Femur (tissue), 1 donor: ENCODE results near the gene IFRD2.

Experiments used
- DNase-seq: peaks from one replicate; pipeline ENCODE4 v3.0.0-alpha.2; 2017

Gene IFRD2

DNA sequence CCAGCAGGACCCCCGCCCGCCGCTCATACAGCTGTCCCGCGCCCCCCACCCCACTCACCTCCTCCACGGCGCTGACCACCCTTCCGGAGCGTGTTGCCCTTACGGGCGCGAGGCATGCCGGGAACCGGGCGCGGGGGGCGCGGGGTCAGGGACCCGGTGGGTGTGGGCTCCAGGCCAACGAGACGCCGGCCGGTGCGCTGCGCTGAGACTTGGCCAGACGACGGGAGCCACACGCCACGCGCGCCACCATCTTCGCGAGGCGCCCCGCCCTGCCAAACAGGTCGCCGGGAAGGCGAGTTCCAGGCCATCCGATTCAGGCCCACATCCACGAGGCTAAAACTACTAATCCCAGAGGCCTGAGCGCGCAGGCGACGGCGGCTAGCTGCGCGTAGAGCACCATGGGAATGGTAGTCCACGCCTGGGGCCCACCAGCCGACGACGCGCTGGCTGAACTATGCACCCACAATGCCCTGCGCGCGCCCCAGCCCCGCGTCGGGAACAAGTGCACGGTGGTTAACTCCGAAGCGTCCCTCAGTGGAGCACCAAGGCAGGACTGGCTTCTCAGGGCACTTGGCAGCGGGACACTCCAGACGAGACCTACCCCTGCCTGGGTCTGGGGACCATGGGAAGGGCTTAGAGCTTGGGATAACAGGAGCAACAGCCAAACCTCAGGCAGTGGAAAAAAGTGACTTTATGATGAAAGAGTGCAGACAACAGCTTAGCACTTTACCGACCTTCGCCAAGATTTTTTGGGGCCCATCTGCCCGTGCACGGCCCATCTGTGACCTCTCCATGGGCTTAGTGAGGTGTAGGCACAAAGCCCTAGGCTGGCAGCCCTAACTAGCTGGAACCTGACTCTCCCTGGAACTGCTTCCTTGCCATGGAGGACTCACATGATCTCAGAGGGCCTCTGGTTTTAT, at the start of gene IFRD2:
TSS of gene IFRD2 (minus strand) at position 271 of the 920 bp plus-strand sequence. CDS start at position 116, 155 bp downstream.
- DNase-seq = peak; percentile 98

- DNase-seq = no peak
Measured at GRCh38 chr3:50341537-50341936, 49.3 kb upstream of the IFRD2 start.

- DNase-seq = peak; percentile 90
Measured at GRCh38 chr3:50340448-50341329, 48.5 kb upstream of the IFRD2 start, which contains the start of gene RASSF1. TSS of gene RASSF1 (minus strand) at chr3:50340836. CDS start at chr3:50340805, 31 bp downstream.

DNA sequence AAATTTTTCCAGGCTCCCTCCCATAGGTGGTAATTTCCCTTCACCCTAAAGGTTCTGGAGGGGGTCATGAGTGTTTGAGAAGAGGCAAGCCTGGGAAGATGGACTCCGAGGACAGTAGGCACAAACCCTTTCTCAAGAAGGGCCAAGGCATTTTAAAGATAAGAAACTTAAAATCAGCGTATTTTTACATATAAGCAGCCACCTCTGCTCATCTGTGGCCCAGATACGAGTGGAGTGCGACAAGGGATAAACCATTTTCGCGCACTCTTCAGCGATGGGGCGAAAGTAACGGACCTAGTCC, 47.9 kb upstream of the IFRD2 start:
- no peak for DNase-seq

GRCh38 chr3:50339485-50340146, 47.4 kb upstream of the IFRD2 start:
- no peak for DNase-seq

GRCh38 chr3:50338965-50339364, 46.7 kb upstream of the IFRD2 start:
- DNase-seq = no peak

DNA sequence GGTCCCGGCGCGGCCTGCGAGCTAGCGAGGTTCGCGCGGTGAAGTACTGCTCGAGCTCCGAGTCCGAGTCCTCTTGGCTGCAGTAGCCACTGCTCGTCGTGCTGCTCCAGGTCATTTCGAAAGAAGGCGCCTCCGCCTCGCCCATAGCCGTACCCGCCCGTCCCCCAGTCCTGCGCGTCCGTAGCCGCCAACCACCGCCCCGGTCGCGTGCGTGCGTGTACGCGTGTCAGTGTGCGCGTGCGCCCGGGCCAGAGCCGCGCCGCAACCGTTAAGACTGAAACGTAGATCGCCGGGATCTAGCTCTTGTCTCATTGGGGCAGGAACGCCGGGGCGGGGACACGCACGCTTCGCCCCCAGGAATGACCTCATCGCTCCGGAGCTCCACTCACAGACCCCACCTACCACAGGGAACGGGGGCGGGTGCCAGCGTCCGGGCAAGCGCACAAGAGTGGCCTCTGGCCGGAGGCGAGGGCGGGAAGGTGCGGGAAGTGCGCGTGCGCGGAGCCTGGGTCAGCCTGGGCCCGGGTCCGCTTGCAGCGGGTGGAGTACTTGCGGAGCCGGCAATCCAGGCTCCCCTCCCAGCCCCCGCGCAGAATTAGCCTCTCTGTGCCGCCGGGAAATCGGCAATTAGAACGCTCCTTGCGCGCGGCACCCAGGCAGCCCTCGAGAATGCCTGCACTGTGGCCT, 45.1 kb upstream of the IFRD2 start:
- DNase-seq = peak; percentile 100

DNA sequence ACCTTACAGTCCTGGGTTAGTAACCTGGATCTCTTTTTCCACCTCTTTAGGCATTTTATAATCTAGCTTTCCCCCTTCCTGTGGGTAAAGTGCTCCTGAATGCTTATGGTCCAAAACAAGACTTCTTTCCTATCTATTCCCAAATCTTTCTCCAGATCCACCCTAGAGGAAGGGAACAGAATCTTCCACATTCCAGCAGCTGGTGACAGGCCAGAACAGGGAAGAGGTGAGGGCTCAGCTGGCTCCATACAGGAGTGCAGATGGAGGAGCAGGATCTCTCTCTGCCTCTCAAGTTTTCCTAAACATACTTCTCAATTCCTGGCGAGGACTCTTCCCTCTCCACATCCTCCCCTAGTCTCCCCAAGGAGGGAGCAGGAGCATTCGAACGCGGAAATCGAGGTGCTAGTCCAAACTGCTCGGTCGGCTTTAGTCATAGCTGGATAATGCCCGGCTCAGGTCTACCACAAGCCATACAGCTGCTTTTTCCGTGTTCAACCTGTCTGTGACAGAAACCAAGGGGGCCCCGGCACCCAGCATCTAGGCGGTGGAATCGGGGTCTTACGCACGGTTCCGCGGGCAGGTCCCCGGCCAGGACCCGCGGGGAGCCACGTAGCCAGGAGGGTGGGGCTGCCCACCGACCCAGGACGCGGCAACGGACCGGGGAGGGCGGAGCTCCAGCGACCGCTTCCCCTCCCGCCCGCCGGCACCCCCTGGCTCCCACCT, 44.4 kb upstream of the IFRD2 start:
- no peak for DNase-seq

DNA sequence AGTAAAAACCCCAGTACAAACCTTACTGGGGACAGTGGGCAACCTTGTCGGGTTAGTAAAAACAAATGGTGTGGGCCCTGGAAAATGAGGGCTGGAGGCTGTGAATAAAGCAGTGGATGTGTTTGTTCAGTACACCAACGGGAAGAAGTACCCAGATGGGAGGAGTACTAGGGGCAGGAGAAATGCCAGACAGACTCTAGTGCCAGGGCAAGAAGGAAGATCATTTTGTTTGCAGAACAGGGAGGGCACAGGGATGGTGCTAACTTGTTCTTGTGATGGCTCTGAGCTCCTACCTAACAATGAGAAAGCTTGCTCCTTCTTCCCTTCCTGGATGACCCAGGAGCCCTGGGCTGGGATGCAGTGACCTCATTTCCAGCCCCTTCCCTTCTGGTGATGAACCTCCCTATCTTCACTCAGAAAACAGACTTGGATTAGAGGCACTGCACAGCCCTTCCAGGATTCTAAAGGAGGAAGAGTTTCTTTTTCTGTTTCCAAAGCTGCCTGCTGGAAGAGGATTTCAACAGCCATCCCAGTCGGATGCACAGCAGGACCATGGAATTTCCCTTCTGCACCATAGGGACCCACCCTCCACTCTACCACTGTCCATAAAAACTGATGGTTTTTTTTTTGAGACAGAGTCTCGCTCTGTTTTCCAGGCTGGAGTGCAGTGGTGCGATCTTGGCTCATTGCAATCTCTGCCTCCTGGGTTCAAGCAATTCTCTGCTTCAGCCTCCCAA, 42.3 kb upstream of the IFRD2 start:
- DNase-seq = no peak

DNA sequence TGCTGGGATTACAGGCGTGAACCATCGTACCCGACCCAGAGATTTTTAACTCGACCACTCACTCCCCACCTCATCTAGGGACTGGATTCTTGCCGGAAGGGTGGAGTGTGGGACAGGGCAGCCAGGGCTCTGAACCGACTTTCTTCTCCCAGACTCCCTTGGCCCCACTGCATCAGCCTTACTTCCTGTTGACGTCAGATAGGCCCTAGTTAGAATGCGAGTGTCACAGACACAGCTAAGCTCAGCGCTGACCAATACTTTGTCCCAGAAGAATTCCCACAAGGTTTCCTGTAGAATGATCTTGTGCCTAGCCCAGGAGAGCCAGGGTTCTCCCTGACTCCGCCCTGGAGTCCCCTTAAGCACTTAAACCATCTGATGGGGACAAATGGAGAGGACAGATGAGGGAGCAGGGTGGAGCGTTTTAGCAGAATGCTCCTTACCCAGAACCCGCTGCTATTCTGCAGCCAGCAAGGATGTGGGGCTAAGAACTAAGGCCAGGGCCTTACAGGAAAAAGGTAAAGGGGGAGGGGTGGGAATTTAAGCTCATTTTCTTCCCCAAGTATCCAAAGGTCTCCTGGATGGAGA, 41.6 kb upstream of the IFRD2 start:
- no peak for DNase-seq

GRCh38 chr3:50331364-50331907, 39.2 kb upstream of the IFRD2 start:
- no peak for DNase-seq

- no peak for DNase-seq
Measured at GRCh38 chr3:50330330-50330729, 38.1 kb upstream of the IFRD2 start.

GRCh38 chr3:50327943-50328691, 35.9 kb upstream of the IFRD2 start, which contains the start of gene TUSC2:
TSS of gene TUSC2 (minus strand) at chr3:50328223. CDS start at chr3:50328099, 124 bp downstream.
- peak; percentile 97 for DNase-seq

DNA sequence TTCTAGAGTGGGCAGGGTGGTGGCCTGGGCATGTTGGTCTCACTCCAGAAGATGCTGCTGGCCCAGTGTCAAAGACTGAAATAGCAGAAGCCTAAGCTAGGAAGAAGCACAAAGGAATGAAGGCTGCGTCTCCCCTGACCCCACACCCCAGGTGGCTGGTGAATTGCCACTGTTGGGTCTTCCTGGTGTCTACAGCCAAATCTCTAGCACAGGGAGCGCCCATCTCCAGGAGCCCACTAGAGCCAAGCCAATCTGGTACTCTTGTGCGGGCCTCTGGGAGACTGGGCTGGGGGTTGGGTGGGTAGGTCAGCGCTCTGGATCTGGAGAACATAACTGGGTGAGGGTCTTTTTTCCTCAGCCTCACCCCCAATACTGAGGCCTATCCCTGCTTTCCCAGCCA, 34.9 kb upstream of the IFRD2 start:
- peak; percentile 27 for DNase-seq

GRCh38 chr3:50326182-50326541, 33.9 kb upstream of the IFRD2 start:
- no peak for DNase-seq

DNA sequence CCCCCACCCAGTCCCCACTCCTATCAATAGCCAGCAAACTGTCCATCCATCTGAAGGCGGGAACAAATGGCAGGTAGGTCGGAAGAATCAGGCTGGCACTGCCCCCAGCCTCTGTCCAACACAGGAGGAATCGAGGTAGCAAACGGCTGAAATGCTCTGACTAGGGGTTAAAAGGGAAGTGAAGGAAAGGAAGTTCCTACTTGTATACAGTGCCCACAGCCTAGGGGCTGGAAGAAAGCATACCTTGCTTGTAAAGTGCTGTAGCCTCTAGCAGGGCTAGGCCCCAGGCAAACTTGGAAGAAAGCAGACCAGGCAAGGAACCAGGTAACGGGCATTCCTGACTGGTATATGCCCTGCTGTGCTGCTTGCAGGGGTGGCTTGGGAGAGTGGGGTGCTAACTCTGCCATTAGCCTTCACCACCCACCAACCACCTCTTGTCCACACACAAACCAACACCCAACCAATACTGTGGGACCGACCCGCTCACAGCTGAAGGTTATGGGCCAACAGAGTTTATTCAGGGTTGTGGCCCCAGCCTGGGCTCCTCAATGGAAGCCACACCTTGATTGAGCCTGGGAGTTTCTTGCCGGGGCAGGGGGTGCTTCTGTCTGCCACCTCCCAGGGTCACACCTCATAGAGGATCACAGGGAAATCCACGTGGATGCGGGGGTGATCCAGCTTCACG, 33.4 kb upstream of the IFRD2 start:
- no peak for DNase-seq

- DNase-seq = peak; percentile 19
Measured at GRCh38 chr3:50325113-50325480, 32.9 kb upstream of the IFRD2 start.

- peak; percentile 79 for DNase-seq
Measured at GRCh38 chr3:50324351-50325112, 32.3 kb upstream of the IFRD2 start.
